HG02885 (cell line): ENCODE data around the gene TBXT.

Experiments used
- ATAC-seq: cut with Tn5 transposase; IDR thresholded peaks from one replicate; pipeline ENCODE4 v1.9.1; 2021; ENCODE audit warnings: mild to moderate bottlenecking; ENCODE audit not compliant: unreplicated experiment, poor library complexity

Gene TBXT

DNA sequence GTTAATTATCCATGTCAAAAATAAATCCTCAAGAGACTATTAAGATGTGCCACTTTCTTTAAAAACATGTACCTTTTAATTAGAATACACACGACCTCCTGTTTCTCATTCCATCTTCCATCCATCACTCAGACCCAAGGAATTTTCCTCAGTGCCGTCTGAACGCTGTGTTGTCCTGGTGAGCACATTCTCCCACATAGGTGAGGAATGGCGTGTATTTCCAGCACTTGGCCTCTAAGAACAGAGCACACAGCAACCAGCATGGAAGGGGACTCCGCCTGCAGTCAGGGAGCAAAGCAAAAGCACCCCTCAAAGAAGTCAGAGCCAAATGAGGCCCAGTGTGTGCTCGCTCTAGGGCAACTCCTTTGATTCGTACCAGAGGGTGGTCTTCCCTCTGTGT is 45.9 kb downstream of the TBXT start:
- ATAC-seq: no peak

- ATAC-seq: no peak
Observed at GRCh38 chr6:166119116-166119911, 48.3 kb downstream of the TBXT start.

GRCh38 chr6:166115609-166116008 is 52.0 kb downstream of the TBXT start:
- no peak for ATAC-seq

DNA sequence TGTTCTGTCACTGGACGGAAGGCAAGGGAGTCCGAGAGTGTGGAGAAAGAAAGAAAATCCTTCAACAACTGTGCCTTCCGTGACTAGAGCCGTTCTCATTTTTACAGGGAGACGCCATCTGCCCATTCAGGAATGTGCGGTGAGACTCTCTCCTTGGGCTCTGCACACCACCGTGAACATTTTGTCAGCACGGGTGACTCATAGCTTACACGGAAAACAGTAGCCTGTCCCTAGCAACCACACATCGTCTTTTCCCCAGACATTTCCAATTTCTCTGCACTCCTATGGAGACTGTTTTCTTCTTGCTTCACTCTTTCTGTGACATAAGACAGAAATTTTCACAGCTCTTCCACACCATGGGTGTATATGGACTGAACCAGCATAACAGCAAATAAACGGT is 55.1 kb downstream of the TBXT start:
- no peak for ATAC-seq

- no peak for ATAC-seq
Observed at GRCh38 chr6:166109608-166110007, 58.0 kb downstream of the TBXT start.
